Ovary (tissue), 9 donors: ENCODE results near the gene KCNQ4. TPM values are rescaled to one million over a fixed set of nuclear protein-coding genes. Genes with fewer than 3 reads are reported as not detected.

Experiments
- DNase-seq, 5 donors: peaks; one replicate each; pipeline ENCODE4 v3.0.0-alpha.2; 2019 to 2020
- H3K27ac ChIP-seq, 2 donors: fragments of 200-600 bp; one replicate each; pipeline versions ENCODE4 v1.5.1 to v1.8.0; 2019 to 2022
- H3K27me3 ChIP-seq: fragments of 200-600 bp; one replicate; pipeline ENCODE4 v1.8.0; 2022
- H3K36me3 ChIP-seq: fragments of 200-600 bp; sonication (generic); one replicate; pipeline ENCODE4 v1.5.1; 2019
- H3K4me1 ChIP-seq: one replicate; pipeline ENCODE4 v1.8.1; 2013; ENCODE audit warnings: mild to moderate bottlenecking, moderate library complexity; ENCODE audit not compliant: insufficient read depth
- H3K4me3 ChIP-seq: fragments of 200-600 bp; sonication (generic); one replicate; pipeline ENCODE4 v1.5.1; 2017
- H3K9me3 ChIP-seq, 2 donors: fragments of 200-600 bp in 1 of 2; sonication (generic) in 1 of 2; one replicate each; pipeline versions ENCODE4 v1.5.1 to v1.8.1; 2013 to 2019; ENCODE audit warnings: mild to moderate bottlenecking in 1 of 2, moderate library complexity in 1 of 2
- EP300 ChIP-seq: sonication (generic); formaldehyde crosslinking; IDR thresholded peaks from one replicate; pipeline ENCODE4 v1.6.1; 2017; ENCODE audit warnings: antibody characterized with exemption
- POLR2A ChIP-seq: fragments of 450-650 bp; IDR thresholded peaks from one replicate; pipeline ENCODE4 v1.6.1; 2017; ENCODE audit warnings: antibody characterized with exemption, mild to moderate bottlenecking, moderate library complexity
- WGBS, 3 donors: extraction: QIAGEN DNeasy Blood & Tissue Kit in 1 of 3; methylation state at CpG; one replicate each; pipeline versions ENCODE4 v1.1.5 to v1.1.7; 2013 to 2017; 5-methylcytosine and 5-hydroxymethylcytosine counted together
- intact Hi-C, 4 donors: fragments of 100-400 bp; cut with DNase I; formaldehyde crosslinking; loops; one replicate each; pipeline versions ENCODE4 v1.11.0 to v1.15.1; 2022 to 2023
- polyA plus RNA-seq, 2 donors: library from polyadenylated mRNA; stranded (reverse); fragments of 200-250 nt in 1 of 2; fragments of 350-450 nt in 1 of 2; fragmentation: Illumina TruSeq in 1 of 2; extraction: RNeasy Lipid Tissue Mini Kit (QIAGEN cat#74804) in 1 of 2; gene quantifications; one replicate each; pipeline ENCODE4 v1.2.3, GENCODE V29; 2013 to 2014
- total RNA-seq, 7 donors: library from RNA; depleted of rRNA in 2 of 7; stranded (reverse); fragments of >200 nt in 2 of 7; fragmentation: NEBNext Ultra II Directional in 3 of 7; extraction: Animal tissue kit (Norgen Biotek cat#: 25700) in 3 of 7; gene quantifications; one replicate each; pipeline versions ENCODE4 v1.1.0 to v1.2.4, GENCODE V29; 2016 to 2023
- TF ChIP-seq, protein P1 (sequence below), 3 donors: fragments of 450-650 bp in 2 of 3; fragments of 200-600 bp in 1 of 3; IDR thresholded peaks; one replicate each; pipeline versions ENCODE4 v1.5.1 to v1.8.0; 2016 to 2022; ENCODE audit warnings: antibody characterized with exemption in 3 of 3, mild to moderate bottlenecking in 1 of 3
- donor health status: DM: no; HTN: no; CAD: no; lungs with moderate emphysema.
- donor health status: DM: no; HTN: no; CAD: no.
- donor health status: Bipolar disorder and iron deficiency.
- donor health status: DM: yes; HTN: yes; CAD: no.
- donor health status: DM: no; HTN: no; CAD: no.
- donor health status: DM: yes; HTN: yes; CAD: no.

Gene KCNQ4
- total and polyA plus RNA-seq, 9 donors = 0.36 to 3.1 (median 0.84) TPM

DNA sequence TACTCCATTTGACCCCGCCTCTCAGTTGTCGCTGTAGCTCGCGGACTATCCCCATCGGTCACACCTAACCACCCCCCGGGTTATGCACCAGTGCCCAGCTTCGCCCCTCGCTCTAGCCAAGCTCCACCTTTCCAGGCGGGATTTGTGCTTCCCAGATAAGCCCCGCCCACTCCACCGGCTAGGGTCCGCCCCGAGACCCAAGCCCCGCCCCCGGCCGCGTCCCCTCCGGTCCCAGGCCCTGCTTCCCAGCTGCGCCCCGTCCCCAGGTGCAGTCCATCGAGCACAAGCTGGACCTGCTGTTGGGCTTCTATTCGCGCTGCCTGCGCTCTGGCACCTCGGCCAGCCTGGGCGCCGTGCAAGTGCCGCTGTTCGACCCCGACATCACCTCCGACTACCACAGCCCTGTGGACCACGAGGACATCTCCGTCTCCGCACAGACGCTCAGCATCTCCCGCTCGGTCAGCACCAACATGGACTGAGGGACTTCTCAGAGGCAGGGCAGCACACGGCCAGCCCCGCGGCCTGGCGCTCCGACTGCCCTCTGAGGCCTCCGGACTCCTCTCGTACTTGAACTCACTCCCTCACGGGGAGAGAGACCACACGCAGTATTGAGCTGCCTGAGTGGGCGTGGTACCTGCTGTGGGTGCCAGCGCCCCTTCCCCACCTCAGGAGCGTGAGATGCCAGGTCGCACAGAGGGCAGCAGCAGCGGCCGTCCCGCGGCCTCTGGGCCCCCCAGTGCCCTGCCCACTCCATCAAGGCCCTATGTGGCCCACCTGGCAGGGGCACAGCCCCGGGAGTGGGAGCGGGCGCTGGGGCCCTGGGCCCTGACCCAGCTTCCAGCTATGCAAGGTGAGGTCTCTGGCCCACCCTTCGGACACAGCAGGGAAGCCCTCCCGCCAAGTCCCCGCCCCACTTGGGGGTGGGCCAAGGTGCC is 54.7 kb downstream of the KCNQ4 start:
- 60 to 69% (median 65%) methylated on average over 55 to 60 of the region's 60 CpGs for WGBS, 3 donors
- no peaks in the 10 kb centered on the region for H3K27me3 ChIP-seq
- no peaks in the 10 kb centered on the region for H3K36me3 ChIP-seq
- no peak for DNase-seq
- H3K9me3 ChIP-seq = no peaks in the 10 kb centered on the region
- TF ChIP-seq EP300 (no peak), POLR2A (no peak)
- TF ChIP-seq, protein P1, sequence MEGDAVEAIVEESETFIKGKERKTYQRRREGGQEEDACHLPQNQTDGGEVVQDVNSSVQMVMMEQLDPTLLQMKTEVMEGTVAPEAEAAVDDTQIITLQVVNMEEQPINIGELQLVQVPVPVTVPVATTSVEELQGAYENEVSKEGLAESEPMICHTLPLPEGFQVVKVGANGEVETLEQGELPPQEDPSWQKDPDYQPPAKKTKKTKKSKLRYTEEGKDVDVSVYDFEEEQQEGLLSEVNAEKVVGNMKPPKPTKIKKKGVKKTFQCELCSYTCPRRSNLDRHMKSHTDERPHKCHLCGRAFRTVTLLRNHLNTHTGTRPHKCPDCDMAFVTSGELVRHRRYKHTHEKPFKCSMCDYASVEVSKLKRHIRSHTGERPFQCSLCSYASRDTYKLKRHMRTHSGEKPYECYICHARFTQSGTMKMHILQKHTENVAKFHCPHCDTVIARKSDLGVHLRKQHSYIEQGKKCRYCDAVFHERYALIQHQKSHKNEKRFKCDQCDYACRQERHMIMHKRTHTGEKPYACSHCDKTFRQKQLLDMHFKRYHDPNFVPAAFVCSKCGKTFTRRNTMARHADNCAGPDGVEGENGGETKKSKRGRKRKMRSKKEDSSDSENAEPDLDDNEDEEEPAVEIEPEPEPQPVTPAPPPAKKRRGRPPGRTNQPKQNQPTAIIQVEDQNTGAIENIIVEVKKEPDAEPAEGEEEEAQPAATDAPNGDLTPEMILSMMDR (IDR thresholded peaks at IDR 0.05) = no peak
- H3K4me1 ChIP-seq = no peaks in the 10 kb centered on the region
- intact Hi-C loops = loop anchor here in 1 of 4 donors (10.0 kb wide), 1 partner anchor 234 kb away; no protein-coding TSS in a partner anchor
- H3K4me3 ChIP-seq = no peak overlapping the region
- no peak overlapping the region for H3K27ac ChIP-seq

DNA sequence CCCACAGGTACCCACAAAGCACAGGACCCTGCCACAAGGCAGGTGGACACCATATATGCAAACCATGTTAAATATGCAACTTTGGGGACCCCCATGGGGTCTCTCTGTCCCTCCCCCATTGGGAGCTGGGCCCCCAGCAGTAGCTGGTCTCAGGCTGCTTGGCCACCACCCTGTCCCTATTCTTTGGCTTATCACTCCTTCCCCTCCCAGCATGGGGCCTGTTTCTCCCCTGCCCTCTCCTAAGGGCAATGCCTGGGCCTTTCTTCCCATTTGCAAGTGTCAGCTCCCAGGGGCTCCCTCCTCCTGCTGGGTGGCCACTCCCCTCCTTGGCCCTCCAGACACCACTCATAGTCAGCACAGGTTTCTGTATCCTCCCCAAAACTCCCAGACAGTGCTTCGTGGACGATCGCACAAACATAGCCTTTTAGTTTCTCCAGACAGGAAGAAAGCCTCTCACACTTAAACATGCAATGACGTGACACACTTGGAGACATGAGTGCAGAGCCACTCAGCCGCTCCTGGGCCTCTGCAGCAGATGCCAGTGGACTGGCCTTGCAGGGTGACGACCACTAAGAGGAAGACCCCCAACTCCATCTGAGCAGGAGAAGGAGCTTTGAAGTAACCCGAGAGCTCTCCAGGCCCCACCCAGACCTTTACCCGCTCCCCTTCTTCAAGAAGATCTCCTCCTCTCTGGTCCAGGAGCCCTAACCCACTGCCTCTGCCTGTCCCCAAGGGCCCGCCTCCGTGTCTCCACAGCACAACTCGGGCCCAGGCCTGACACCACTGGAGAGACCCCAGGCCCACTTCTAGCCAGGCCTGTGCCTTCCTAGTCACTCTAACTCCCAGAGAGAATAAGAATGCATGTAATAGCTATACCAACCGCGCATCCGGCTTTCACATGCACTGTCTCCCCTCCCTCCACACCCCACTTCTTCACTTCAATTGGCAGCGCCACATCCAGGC is 55.7 kb downstream of the KCNQ4 start:
- no peak for DNase-seq
- Histone ChIP-seq H3K27me3 (no peaks in the 10 kb centered on the region), H3K36me3 (no peaks in the 10 kb centered on the region), H3K4me1 (no peaks in the 10 kb centered on the region), H3K9me3 (no peaks in the 10 kb centered on the region), H3K27ac (no peak overlapping the region), H3K4me3 (no peak overlapping the region)
- TF ChIP-seq, protein P1 (IDR thresholded peaks at IDR 0.05) = no peak
- no peak for TF ChIP-seq POLR2A
- no peak for TF ChIP-seq EP300
- intact Hi-C loops = loop anchor here in 1 of 4 donors (10.0 kb wide), 1 partner anchor 234 kb away; no protein-coding TSS in a partner anchor
- 87 to 90% (median 89%) methylated on average over 15 of the region's 15 CpGs for WGBS, 3 donors

DNA sequence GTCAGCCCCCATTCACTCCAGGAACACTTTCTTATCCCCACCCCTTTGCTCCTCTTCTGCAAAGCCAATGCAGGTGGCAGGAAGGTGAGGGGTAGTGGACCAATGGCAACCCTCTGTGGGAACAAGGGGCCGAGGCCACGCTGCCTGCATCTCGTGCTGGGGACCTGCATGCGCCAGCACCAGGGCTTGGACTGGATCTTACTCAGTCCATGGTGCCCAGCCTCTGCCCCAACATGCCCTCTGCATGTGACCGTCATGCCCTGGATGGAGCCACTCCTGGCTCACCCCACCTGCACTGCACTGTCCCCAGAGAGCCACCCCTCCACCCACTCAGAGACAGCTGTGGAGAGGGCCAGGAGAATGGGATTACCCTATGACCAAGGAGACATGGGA is 56.4 kb downstream of the KCNQ4 start:
- Histone ChIP-seq H3K27ac (no peak overlapping the region), H3K27me3 (no peaks in the 10 kb centered on the region), H3K4me3 (no peak overlapping the region), H3K36me3 (no peaks in the 10 kb centered on the region), H3K4me1 (no peaks in the 10 kb centered on the region), H3K9me3 (no peaks in the 10 kb centered on the region)
- DNase-seq = no peak
- TF ChIP-seq EP300 (no peak), POLR2A (no peak)
- TF ChIP-seq, protein P1 (IDR thresholded peaks at IDR 0.05) = no peak
- 91 to 93% (median 92%) methylated on average over 5 of the region's 5 CpGs for WGBS, 3 donors
- intact Hi-C loops = loop anchor here in 3 of 4 donors (2.0 to 10.0 kb wide), 6 partner anchors 55 to 245 kb away; partner anchors contain the start of gene KCNQ4 (in 1 of the 3)
